NCI-H2171 treated with DMSO at 0.1 percent for 48 hours (cell line): ENCODE measurements around the gene CTTN.
A peak's percentile ranks its signal among the peaks of the same experiment; 100 is the strongest.
"Not testable (repeated sequence)": the region's sequence is repeated elsewhere in the genome, so short reads cannot be mapped to it uniquely, and the experiment has no call there.

Source experiments
- DNase-seq: peaks from one replicate; lab custom pipeline; 2025; lab: John Stamatoyannopoulos, UW

CTTN gene

DNA sequence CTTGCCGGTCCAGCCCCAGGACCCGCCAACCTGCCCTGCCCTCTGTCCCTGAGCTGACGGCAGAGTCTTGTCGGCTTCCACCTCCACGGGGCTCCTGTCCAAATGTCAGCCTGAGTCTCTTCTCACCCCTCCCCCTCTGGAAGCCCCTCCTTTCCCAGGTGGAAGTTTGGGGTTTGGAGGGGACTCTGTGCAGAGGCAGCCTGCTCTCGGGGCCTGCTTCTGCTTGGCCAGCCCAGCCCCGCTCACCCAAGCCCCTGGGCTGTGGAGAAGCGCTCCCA, 31.0 kb downstream of the CTTN start:
- no peak for DNase-seq

DNA sequence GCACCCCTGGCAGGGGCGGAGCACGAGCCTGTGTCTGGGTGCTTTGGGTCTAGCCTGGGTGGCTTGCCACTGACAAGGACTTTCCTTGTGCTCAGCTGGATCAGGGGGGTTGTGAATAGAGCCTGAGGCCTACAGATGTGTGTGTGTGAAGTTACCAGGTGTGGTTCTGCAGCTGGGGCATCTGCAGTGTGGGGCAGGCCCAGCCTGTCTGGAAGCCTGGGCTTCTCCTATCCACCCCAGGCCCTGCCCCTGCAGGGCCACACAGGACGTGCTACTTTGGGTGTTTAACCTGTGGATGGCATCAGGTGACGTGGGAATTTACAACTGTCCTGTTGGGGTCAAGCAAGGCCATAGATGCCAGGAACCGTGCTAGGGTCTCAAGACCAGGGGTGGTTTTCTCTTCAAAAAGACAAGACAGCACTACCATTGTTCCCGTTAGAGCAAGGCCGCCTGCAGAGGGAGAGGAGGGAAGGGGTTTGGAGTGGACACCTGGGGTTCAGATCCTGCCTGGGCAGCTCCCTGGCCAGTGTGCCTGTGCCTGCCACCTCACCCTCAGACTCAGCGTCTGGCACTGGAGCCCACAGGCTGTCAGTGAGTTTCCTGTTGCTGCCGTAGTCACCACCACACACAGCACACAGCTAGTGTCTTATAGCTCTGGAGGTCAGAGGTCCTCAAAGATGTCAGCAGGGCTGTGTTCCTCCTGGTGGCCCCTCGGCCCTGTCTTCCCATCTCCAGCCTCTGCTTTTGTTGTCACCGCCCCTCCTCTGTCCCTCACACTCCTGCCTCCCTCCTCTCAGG, 31.6 kb downstream of the CTTN start:
- no peak for DNase-seq

GRCh38 chr11:70430671-70431574, 32.6 kb downstream of the CTTN start:
- no peak for DNase-seq

DNA sequence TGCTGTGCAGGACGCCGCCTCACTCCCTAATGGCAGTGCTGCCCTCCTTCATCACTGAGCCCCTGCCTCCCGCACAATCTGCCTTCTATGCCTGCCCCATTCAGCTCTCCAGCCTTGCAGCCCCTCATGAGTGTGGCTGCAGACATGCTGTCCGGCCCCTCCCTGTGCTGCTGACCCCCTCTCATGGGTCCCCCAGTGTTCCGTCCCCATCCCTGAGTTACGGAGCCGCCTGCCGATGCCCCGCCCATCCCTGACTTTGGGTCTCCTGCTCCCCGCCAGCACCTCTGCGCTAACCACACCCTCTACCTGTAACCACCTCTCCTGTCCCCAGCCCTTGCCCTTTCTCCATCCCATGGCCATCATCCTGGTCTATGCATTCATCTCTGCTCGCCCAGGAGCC, 33.3 kb downstream of the CTTN start:
- no peak for DNase-seq

DNA sequence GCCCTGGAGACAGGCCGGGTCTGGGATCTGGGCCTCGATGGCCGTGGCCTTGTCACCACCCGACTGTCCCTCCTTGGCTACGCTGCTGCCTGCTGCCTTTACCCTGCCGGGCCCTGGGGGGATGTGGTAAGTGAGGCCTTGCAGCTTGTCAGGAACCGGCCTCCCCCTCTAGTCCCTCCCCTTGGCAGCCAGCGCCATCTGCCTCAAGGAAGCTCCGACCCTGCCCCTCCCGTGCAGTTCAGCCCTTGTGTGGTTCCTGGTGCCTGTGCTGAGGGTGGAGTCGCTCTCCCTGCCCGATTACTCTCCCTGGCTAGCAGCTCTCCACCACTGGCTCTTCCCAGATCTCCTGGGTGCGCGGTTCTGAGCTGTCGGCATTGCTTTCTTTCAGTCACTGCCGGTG, 33.7 kb downstream of the CTTN start:
- no peak for DNase-seq

DNA sequence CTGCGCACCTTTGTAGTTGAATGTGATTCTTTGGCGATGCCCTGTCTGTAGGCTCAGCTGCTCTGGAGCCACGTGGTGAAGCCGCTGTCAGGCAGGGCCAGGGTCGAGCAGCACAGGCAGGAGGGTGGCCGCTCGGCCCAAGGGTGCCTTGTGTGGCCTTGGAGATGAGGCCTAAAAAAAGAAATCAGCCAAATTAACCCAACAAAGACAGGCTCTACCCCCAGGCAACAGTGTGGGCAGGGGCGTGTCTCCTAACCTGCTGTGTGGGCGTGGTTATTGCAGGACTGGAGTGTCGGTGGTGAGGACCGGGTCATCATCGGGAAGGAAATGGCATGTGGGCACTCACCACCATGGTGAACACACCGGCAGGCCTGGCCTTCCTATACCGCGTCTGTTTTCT, 34.3 kb downstream of the CTTN start:
- DNase-seq, result no peak

DNA sequence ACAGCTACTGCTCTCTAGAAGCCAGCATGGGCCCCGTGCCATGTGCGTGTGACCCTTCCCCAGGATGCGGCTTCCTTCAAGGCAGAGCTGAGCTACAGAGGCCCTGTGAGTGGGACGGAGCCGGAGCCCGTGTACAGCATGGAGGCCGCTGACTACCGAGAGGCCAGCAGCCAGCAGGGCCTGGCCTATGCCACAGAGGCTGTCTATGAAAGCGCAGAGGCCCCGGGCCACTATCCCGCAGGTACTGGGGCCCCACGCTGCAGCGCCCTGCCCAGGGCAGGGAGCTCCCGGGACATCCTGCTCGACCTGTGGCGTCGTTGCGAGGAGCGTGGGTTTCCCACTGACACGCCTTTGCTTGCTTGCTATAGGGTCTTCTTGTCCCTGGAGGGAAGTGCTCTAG, 34.7 kb downstream of the CTTN start:
- no peak for DNase-seq

DNA sequence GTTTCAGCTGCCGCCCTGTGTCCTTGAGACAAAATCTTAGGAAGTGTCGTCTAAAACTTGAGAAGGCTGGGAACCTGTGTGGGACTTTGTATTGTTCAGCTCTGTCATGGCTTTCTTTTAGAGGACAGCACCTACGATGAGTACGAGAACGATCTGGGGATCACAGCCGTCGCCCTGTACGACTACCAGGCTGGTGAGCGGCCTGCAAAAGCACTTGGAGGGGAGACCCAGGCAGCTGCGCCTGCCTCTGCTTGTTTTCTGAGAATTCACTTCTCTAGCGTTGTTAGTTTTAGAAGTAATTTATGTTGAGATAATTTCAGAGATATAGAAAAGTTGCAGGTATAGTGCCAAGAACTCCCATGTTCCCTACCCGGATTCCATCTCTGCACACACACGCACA, 35.2 kb downstream of the CTTN start:
- no peak for DNase-seq

DNA sequence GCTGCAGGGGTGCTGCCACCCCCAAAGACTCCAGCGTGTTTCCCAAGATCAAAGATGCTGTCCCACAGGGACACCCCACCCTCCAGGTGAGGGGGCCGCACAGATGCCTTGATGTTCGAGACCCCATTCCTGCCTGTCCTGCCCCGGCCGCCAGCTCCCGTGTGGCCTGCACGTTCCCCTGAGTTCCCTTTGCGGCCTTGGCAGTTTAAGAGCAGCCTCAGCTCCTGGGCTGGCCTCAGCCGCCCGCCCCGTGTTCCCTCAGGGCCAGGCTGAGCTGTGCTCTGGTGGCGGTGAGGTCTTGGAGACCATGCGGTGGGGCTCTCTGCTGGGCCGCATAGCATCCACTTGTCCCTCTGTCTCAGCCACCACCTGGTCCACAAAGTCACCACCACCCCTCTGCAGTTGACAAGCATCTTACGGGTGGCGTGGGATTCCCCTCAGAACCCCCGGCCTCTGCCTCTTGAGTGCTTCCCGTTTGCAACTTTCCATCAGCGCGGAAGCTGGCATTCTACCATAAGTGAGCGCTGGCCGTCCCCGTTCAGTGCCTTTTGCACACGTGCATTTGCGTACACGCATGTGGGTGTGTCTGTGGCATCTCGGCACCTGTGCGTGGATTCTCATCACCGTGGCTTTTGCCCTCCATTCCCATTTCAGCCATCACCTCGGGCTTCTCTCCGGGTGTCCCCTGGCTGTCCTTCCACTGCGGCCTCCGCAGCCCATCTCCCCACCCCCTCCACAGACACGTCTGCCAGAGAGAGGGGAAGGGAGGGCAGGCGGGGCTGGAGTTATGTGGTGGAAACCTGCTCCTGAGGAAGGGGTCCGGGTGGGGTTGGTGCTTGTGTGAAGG, 35.9 kb downstream of the CTTN start:
- no peak for DNase-seq

GRCh38 chr11:70434813-70435278, 36.5 kb downstream of the CTTN start:
- DNase-seq, result no peak

DNA sequence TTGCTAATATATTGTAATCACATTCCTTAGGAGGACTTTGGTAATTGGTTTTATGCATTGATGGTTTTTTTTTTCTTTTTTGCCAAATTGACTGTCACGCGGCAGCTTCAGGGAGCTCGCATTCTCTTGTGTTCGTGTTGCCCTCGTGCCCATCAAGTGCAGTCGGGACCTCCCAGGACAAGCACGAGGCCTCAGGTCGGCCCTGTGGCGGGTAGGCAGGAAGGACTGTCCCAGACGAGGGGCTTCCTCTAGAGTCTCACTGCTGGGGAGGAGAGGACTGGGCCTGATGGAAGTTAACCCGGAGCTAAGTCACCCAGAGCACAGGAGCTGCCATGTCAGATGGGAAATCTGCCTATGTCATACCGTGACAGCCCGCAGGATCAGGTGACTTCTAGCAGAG, 37.0 kb downstream of the CTTN start:
- no peak for DNase-seq

GRCh38 chr11:70435765-70436500, 37.6 kb downstream of the CTTN start:
- no peak for DNase-seq

DNA sequence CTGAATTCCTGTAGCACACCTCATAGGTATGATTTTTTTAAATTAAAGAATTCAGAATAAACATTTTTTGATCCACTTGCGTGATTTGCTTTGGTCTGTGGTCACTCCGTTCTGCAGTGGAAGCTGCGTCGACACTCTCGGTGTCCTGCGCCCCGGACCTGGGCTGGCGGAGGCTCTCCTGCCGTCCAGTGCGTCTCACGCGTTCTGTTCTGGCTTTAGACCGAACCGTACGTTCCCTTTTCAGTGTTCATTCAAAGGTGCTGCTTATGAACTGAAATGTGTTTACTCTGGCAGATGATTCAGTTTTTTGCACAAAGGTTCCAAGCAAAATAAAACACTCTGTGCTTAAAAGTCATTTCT, 38.2 kb downstream of the CTTN start:
- DNase-seq, result no peak

DNA sequence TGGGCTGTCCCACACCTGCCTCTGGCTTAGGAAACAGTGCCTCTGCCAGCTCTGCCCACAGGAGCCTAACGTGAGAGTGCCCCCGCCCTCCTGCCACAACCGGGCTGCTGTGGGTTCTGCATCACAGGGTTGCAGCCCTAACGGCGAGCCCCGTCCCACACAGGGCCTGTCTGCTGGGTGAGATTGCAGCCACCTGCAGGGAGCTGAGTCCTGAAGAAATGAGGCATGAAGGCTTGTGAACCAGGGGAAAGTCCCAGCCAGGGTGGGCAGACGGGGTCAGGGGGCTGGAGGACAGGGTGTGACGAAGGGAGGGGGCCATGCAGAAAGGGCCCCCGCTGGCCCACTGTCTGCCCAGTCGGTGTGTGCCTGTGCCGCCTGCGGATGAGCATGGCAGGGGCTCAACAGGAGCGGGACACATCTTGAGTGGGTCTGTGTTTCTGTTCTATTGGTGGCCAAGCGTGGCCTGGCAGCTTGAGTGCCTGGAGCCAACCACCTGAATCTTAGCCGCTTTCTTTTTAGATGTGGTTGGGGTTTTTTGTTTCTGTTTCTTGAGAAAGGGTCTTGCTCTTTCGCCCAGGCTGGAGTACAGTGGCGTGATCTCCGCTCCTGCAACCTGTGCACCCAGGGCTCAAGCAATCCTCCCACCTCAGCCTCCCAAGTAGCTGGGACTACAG, 38.9 kb downstream of the CTTN start:
- no peak for DNase-seq

DNA sequence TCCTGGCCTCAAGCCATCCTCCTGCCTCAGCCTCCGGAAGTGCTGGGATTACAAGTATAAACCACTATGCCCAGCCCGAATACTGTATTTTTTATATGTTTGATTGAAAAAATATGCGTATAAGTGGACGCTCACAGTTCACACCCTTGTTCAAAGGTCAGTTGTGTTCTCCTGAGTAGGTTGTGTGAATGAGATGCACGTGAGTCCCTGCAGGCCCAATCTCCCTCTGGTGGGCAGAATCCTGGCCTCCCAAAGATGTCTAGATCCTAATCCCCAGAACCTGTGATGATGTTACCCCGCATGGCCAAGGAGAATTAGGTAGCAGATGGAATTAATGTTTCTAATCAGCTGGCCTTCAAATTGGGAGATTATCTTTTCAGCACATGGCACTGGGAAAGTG, 41.9 kb downstream of the CTTN start:
- no peak for DNase-seq

DNA sequence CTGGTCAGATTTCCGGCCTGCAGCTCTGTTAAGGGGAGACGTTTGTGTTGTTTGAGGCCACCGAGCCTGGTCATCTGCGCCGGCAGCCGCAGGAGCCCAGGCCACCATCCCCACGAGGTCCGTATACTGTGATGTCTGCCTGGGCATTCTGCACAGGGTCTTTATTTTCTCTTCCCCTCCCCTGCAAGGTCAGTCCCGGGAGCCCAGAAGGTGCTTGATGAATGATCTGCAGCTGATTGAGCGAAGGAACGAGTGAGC, 45.4 kb downstream of the CTTN start:
- DNase-seq, result no peak

- DNase-seq, result no peak
Measured at GRCh38 chr11:70445091-70445490, 46.8 kb downstream of the CTTN start.

GRCh38 chr11:70445605-70446004, 47.3 kb downstream of the CTTN start:
- no peak for DNase-seq

GRCh38 chr11:70448983-70449567, 50.7 kb downstream of the CTTN start:
- DNase-seq, result peak; percentile 1

DNA sequence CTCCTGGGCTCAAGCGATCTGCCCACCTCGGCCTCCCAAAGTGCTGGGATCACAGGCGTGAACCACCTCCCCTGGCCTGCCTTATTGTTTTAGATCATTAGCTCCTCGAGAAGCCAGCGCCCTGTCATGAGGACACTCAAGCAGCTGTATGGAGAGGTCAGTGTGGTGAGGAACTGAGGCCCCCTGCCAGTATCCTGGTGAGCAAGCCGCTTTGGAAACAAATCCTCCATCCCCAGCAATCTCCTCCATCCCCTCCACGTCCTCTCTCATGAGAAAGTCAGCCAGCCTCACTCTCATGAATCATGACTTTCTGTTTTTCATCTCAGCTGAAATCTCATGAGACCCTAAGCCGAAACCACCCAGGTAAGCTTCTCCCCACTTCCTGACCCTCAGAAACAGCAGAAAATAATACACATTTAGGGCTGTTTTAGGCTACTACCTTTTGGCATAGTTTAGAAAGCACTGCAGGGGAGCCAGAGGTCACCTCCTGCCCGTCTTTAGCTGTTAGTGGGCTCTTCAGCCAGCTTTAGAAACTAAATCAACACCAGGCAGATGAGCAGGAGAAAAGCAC, 56.0 kb downstream of the CTTN start:
- DNase-seq, result no peak

- not testable (repeated sequence) for DNase-seq
Measured at GRCh38 chr11:70454811-70455210, 56.5 kb downstream of the CTTN start.
